Activated CD4-positive, alpha-beta T cell treated with anti-CD3 and anti-CD28 coated beads, Interleukin-2, amount 50 U/mL, for 4 hours (primary cell): Measurements from ENCODE around the gene GRIK4.
"Not testable (repeated sequence)": the region's sequence is repeated elsewhere in the genome, so short reads cannot be mapped to it uniquely, and the experiment has no call there.

Experiments used
- DNase-seq, 2 experiments: peaks; one replicate each; pipeline ENCODE4 v3.0.0-alpha.2; 2020

Gene GRIK4

DNA sequence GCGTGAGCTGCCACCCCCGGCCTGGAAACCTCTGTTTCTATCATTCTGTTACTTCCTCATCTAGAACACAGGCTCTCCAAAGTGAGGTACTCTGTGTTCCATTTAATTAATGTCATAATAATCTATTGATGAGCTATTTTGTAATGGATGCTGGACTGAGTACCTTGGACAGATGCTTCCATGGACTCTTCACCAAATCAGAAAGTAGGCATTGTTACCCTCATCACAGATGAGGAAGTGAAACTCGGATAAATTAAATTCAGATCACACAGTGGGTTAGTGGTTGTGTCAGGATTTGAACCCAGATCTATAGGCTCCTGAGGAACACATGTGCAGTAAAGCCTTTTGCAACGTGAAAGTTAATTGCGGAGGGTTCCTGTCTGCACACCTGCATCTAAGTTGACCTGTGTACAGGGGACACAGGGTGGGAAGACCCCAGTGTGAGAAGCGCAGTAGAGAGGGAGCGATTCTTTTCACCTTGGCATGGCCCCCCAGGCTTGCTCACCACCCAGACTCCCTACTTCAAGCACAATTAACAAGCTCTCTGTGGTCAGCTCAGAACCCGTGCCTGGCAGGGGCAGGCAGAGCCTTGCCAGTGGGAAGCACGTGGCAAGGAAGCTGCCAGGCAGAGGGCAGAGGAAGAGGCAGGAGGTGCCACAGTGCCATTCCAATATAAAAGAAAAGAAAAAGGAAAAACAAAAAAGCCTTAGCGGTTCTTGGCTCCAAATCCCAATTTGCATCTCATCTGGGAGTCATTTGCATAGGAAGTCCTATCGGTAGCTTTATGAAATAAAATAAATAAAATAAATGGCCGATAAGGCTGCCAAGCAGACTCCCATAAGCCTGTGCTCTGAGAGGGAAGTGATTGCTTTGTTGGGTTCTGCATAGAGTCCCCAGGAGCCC lies 239.3 kb downstream of the GRIK4 start:
- DNase-seq, result no peak

DNA sequence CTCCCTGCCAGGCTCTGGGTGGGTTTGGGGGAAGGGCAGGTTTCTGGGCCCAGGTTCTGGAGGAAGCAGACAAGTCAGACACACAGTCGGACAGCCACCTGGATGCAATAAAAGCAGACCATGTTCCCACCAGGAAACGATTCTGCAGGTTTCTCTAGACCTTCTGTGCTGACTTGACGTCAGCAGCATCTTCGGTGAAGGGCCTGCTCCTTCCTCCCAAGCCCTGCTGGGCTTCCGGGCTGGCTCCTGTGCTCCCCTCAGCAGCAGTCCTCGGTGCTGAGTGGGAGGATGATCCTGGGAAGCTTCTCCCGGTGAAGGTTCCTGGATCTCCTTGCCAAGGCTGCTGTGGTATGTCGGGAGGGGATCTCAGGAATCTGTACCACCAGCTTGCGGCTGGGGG lies 240.0 kb downstream of the GRIK4 start:
- DNase-seq, result no peak

DNA sequence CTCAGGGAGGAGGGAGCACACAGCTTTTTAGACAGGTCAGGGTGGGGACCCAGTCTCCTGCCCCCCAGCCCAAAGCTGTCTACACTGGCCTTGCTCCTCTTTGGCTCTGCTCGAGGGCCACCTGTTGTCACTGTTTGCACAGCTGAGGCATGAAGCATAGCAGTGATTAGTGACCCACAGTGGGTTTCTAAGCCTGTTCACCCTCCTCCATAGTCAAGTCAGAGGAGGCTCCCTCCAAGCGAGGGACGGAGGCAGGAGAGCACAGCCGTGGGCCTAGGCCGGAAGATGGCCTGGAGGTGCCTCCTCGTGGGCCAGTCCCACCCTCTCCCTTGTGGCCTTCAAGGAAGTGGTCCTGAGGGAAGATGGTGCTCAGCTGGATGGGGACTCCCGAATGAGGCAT lies 241.1 kb downstream of the GRIK4 start:
- DNase-seq, result no peak

DNA sequence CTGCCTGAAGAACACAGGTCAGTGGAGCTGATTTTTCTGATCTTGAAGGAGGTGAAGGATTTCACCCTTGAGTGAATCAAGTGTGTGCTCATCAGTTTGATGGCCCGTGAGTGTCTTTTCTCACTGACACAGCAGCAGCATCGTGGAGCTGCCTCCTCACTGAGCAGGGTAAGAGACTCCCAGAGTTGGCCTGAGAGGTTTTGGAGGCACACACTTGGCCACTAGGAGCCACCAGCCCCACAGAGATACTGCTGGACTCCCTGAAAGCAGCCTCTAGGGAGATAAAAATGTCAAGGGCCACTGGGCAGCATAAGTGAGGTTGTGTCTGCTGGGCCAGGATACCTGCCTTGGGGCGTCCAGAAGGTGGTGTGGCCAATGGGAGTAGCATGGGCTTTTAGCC lies 245.4 kb downstream of the GRIK4 start:
- no peak for DNase-seq

DNA sequence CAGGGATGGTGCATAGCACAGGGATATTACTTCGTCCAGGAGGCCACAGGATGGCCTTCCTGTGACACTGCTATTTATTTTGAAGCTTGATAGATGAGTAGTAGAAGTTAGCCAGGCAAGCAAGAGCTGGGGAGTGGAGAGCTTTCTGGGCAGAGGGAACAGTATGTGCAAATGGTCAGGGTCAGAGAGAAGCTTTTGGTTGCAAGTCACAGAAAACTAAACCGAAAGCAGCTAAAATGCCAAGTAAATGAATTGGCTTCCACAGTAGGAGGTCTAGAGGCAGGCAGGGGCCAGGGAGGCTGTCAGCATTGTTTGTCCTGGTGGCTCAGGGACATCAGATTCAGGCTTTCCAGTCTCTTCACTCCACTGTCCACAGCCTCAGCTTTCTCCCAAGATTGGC lies 247.5 kb downstream of the GRIK4 start:
- DNase-seq, result no peak

DNA sequence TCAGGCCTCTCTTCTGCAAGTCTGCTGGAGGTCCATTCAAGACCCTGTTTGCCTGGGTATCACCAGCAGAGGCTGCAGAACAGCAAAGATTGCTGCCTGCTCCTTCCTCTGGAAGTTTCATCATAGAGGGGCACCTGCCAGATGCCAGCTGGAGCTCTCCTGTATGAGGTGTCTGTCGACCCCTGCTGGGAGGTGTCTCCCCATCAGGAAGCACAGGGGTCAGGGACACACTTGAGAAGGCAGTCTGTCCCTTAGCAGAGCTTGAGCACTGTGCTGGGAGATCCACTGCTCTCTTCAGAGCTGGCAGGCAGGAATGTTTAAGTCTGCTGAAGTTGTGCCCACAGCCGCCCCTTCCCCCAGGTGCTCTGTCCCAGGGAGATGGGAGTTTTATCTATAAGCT lies 254.2 kb downstream of the GRIK4 start:
- DNase-seq, result not testable (repeated sequence)

DNA sequence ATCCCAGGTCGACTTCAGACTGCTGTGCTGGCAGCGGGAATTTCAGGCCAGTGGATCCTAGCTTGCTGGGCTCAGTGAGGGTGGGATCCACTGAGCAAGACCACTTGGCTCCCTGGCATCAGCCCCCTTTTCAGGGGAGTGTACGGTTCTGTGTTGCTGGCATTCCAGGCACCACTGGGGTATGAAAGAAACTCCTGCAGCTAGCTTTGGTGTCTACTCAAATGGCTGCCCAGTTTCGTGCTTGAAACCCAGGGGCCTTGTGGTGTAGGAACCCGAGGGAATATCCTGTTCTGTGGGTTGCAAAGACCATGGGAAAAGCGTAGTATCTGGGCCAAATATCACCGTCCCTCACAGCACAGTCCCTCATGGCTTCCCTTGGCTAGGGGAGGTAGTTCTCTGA lies 254.8 kb downstream of the GRIK4 start:
- no peak for DNase-seq

DNA sequence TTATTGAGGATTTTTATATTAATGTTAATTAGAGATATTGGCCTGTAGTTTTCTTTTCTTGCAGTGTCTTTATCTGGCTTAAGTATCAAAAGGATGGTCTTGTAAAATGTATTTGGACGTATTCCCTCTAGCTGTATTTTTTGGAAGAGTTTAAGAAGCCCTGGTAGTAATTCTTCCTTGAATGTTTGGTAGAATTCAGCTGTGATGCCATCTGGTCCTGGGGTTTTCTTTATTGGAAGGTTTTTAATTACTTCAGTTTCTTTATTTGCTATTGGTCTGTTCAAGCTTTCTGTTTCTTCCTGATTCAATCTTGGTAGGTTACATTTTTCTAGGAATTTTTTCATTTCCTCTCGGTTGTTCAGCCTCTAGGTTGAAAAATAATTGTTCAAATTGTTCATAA lies 257.4 kb downstream of the GRIK4 start:
- DNase-seq, result no peak

DNA sequence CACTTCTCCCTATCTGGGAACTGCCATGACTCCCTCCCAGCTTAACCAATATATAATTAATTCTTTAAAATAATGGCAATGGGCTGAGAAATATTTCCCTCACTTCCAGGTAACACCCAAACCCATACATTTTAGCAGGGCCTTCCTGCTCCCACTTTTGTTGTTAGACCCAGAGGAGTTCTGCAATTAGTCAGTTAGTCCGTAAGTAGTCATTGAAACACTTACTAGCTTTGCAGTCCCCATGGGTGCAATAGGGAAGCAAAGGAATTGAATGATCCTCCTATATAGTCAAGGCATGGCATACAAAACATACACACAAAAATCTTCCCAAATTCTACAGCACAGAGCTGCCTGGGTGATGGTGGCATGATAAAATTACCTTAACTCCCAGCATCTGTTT lies 258.4 kb downstream of the GRIK4 start:
- DNase-seq, result no peak

DNA sequence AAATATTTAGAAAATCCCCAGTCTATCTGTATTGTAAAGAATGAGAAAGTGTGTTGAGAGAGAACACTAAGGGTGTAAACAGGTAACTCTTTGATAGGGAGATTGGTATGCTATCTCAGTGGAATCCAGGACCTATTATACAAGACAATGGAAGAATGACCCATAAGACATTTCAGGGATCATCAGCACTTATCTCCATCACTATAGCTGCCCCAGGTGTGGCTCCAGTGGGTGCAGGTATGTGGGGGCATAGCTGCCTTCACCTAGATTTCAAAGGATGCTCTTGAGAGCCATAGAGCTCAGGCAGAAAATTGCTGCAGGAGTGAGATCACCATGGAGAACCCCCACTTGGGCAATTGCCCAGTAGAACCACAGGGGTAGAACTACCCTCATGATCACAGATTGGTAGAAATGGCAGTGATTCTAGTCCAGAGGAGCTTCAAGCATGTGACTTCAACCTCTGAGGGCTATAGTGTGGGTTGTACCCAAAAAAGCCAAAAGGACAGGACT lies 260.1 kb downstream of the GRIK4 start:
- no peak for DNase-seq

DNA sequence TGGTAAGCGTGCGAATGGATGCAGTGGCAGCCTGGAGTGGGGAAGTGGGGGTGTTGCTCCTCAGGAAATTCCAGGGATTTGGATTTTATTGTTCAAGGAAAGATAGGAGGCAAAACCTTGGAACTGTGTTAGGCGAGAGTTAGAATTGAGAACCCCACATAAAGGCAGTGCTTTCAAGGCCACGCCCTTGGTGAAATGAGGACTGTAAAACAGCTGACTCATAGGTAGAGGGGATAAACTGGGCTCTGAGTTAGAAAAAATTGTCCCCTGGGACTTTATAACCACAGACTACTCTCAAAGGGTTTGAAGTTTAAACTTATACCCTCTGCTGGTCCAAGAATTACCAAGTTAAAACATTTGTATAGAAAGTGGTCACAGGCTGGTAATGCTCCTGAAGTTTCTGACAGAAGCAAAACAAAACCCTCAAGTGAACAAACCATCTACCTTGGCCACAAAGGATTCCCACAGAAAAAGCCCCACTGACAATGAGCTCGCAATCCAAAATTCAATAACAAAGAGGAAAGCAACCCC lies 262.0 kb downstream of the GRIK4 start:
- no peak for DNase-seq

DNA sequence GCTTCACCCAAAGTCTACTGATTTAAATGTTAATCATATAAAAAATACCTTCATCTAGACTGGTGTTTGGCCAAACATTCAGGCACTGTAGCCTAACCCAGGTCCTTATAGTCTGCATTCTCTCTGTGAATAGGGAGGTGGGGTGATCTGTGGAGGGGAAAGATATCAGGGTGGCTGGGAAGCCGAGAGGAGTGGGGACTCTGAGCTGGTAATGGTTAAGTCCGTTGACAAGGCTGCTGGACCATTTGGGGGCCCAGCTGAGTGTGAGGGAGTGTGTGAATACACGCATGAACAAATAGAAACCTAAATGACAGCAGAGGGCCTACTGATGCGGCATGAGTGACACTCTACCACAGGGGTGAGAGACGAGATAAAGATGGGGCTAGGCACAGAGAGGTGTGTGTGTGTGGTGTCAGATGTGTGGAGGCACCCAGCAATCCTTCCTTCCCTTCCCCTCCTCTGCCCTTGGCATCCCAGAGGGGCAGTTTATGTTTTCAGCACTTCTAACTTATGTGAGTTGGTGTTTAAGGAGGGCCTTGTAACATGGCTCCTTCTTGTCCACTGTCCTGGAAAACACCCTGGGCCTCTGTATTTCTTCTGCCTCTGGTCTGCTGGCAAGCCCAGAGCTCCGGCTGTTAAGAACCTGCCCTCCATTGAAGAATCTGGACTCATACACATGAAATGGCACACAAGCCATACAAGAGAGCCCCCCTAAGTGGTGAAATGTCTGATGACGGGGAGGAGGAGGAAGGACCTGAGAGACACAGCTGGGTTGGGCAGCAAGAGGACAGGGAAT lies 263.2 kb downstream of the GRIK4 start:
- DNase-seq, result no peak

DNA sequence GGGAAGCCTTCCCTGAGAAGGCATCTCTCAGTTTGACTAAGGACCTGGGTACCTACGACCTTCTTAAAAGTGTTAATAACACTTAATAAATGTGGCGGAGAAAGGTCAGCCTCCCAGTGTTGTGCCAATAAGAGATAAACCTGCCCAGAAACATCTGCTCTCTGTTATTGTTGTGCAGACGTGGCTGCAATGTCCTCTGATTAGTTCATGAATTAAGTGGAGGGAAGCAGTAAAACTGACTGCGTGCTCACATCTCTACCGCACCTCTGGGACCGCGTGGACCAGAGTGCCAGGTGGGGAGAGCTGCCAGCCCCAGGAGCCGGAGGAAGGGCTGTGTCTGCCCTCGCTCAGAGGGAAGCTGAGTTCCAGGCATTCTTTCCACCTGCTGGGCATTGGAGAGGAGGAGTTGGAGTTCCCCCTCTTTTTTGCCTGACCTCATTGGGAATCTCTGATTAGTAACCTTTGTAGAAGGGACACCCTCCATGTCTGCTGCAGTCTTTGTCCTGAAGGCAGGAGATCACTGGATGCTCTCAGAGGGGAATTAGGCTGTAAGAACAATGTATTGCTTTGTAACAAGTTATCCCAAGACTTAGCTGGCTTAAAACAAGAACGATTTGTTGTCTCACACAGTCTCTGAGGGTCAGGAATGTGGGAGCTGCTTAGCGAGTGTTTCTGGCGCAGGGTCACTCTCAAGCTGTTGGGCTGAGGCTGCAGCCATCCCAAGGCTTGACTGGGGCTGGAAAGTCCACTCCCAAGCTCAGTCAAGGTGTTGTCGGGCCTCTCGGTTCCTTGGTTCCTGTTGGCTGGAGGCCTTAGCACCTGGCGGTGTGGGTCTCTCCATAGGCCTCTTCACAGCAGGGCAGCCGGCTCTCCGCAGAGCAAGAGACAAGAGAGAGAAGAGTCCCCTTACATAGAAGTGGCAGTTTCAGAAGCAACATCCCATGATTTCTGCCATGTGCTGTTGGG lies 264.7 kb downstream of the GRIK4 start:
- DNase-seq, result no peak

DNA sequence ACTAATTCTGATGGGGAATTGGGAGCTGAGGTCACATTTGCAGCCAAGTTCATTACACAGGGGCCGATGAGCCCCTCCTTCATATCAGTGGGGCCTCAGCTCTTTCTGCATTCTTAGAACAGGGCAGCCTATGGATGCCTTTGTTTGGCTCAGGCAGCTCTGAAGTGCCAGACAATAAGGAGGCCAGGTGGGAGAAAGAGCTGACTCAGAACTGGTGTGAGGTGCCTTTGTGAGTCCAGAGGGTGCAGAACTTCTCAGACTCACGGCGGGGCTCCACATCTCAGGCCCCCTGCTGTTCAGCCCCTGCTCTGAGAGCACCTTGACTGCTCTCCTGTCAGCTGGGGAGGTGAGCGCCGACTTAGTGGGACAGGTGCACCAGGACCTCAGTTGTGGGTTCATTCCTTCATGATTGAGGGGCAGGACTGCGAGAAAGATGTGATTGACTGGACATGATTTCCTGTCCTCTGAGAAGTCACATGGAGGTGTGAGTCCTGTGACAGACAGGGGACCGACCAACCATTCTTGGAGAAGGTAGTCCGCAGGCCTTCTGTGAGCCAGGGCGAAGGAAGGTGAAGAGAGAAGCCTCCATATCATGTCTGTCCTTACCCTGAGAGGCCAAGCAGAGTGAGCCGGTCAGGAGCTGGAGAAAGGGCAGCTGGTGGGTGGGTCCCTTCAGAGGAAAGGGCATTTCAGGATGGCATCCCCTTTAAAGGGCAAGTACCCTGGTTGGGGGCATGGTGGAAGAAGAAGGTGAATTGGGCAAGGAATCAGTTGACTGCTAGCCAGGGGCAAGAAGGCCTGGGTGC lies 267.3 kb downstream of the GRIK4 start:
- DNase-seq, result no peak

DNA sequence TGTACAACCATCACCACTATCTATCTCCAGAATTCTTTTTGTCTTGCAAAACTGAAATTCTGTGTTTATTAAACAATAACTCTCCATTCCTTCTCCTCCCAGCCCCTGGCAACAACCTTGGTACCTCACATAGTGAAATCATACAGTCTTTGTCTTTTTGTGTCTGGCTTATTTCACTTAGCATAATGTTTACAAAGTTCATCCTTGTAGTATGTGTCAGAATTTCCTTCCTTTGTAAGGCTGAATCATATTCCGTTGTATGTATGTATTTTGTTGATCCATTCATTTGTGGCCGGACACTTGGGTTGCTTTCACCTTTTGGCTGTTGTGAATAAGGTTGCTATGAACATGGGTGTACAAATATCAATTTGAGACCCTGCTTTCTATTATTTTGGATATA lies 268.7 kb downstream of the GRIK4 start:
- DNase-seq, result no peak

DNA sequence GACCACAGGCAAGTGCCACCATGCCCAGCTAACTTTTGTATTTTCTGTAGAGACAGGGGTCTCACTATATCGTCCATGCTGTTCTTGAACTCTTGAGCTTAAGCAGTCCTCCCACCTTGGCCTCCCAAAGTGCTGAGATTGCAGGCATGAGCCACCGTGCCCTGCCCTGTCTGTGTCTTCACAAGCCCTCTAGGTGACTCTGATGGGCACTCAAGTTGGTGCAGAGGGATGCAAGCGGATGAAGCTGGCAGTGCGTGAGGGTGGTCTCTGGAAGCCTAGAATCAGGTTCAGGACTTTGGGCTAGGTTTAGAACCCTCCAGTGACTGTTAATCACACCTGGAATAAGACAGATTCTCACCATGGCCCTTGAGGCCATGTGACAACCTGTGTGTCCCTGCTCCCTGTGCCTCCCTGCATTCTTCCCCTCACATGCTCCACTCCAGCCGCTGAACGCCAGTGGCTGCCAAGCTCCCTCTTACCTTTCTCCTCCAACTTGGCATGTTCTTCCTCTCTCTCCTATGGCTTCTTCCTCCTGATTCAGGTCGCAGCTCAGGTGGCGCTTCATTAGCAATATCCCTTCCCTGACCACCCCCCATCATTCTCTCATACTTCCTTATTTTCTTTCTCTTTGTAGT lies 270.1 kb downstream of the GRIK4 start:
- DNase-seq, result no peak

DNA sequence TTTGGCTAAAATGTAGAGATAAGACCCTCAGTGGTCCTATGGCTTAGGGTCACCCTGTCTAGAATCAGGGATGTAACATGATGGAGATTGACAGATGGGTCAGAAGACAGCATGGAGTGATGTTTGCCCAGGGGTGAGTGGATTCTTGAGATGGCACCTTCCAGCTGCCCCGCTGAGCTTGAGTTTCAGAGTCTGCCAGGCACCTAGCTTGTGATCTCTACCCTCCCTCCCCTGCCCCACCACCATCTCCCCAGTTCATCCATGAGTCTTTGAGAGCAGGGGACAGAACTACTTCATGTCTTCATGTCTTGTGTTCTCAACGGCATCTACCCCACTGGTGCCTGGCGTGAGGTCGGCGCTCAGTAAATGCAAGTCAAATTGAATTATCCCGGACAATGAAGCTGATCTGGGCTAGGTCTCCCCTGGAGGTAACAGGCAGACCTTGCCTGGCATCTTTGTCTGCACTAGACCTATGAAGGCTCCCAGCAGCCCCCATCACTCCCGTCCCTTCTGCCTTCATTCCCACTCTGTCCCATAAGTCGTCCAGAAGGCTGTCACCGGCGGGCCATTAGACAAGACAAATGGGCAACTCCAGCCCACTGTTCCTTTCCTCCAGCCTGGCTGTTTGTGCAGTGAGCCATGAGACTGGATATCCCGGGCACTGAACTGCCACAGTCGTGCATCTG lies 273.2 kb downstream of the GRIK4 start:
- no peak for DNase-seq

DNA sequence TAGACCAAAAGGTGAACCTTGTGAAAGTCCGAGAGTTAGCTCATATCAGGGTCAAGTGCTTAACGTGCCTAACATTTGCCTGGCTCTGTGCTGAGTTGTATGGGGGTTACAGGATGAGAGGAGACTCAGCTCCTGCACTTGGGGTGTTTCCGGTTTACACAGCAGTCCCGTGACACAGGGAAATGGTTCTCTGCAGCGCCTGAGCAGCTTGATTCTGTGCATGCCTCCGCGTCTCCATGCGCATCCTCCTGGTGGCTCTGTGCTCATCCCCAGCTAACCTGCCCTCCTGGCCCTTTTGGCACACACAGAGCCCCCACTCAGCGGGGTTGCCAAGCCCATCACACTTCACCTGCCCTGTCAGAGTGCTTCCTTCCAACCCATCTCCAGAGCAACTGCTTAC lies 274.0 kb downstream of the GRIK4 start:
- DNase-seq, result no peak

DNA sequence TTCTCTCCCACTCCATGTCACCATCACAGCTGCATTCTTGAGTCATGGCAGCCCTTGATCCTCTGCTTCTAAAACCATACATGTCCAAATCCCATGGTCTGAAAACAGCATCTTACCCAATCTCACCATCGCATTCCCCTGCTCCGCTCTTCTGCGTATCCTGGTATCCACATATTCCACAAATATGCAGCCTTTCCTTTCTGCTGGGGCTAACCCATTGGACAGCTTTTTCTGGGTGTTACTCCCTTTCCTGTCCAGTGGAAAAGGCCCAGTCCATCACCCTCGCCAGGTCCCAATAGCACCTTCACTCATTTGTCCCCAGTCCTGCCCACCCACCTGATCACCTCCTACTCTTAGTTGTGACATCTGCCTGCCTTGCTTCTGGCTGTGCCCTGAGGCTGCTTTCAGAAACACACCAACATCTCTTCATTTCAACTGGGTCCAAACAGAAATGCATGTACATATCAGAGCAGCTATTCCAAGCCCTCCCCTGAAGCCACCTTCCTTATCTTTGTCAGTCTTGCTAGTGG lies 274.7 kb downstream of the GRIK4 start:
- DNase-seq, result no peak

DNA sequence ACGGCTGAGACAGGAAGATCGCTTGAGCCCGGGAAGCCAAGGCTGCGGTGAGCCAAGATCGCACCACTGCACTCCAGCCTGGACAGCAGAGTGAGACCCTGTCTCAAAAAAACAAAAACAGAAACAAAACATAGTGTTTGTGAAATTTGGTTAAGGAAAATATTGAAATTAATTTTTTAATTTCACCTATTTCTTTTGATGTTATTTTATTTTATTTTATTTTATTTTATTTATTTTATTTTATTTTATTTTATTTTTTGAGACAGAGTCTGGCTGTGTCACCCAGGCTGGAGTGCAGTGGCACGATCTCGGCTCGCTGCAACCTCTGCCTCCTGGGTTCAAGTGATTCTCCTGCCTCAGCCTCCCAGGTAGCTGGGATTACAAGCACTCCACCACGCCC lies 275.7 kb downstream of the GRIK4 start:
- DNase-seq, result not testable (repeated sequence)
